ENCODE measurements around the gene NXF3. TPM values are rescaled to one million over a fixed set of nuclear protein-coding genes. Genes with fewer than 3 reads are reported as not detected.
A peak's percentile ranks its signal among the peaks of the same experiment; 100 is the strongest.

The NXF3 gene
- total RNA-seq, 1 experiment from 2014 or later, result 0.41 TPM

DNA sequence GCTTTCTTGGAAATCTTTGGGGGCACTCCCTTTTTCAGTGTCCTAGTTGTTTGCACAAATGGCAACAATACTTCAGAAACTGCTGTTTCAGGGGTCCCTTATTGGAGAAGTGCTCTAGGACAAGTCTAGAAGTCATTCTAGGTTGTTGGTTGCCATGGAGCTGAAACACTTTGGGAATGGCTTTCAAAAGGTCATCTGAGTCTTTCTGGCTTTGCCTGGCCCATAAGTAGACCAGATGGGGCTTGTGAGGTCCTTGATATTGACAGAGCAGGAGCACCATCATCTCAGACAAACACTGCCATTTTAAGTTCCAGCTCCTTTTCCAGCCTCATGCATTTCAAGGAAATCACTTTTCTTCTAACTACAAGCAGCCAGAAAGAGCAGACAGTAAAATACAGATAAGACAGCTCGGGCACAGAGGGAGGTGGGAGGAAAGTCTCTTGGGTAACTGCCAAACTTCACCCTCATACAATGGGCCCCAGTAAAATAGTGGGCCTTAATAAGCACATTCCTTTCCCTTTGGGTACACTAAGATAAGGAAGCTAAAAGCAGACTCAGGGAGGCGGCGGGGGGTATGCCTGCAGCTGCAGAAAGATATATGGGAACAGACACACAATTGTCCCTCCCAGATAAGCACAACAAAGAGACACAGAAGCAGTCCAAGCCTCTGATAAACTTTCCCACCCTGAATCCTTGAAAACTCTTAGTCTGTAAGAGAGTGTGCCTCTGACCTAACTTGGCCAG lies 8.5 kb upstream of the NXF3 start:
- H3K27ac Mint-ChIP-seq (ENCODE audit: unreplicated experiment), result no peak overlapping the region

DNA sequence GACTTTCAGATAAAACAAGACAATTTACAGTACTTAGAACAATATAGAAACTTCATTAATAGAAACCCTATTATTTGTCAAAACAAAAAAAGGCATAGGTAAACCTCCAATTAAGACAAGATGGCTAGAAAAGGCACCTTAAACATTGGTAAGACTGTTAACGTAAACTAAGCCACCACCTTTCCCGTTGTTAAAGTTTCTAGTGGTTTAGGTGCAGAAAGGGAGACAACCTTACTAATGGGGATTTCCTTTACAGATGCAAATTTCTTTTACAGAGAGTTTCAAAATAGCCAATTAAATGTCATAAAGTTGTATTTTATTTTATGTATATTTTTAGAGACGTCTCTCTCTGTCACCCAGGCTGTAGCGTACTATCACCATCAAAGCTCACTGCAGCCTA lies 7.5 kb upstream of the NXF3 start:
- H3K9me3 Mint-ChIP-seq (ENCODE audit: unreplicated experiment), result no peaks in the 10 kb centered on the region
- H3K4me3 ChIP-seq (ENCODE audit: low read depth, low read length), result no peak overlapping the region
- no peak overlapping the region for H3K27ac Mint-ChIP-seq (ENCODE audit: unreplicated experiment)
- no peaks in the 10 kb centered on the region for H3K27me3 Mint-ChIP-seq (ENCODE audit: insufficient read depth, unreplicated experiment)
- H3K4me3 Mint-ChIP-seq (ENCODE audit: unreplicated experiment), result no peak overlapping the region
- H3K9me3 ChIP-seq, result no peaks in the 10 kb centered on the region
- ChIA-PET POLR2A (no interaction called here), CTCF (no interaction called here)
- H3K4me1 ChIP-seq, result 0 out of 2 replicates have a peak, but pooled peaks cover 13% of the 10 kb centered on the region
- no peaks in the 10 kb centered on the region for H3K36me3 Mint-ChIP-seq (ENCODE audit: insufficient read depth, unreplicated experiment)
- no peaks in the 10 kb centered on the region for H3K27me3 ChIP-seq (replicated peaks; ENCODE audit: control insufficient read depth, insufficient read depth, low read length)
- DNase-seq, result no peak
- peaks cover 6% of the 10 kb centered on the region for H3K4me1 Mint-ChIP-seq (ENCODE audit: low read depth, unreplicated experiment)
- H3K36me3 ChIP-seq (ENCODE audit: control insufficient read depth, insufficient read depth, low read length), result no peaks in the 10 kb centered on the region
- no TSS peak for BruUV-seq (replicated peaks)
- TF ChIP-seq, protein P1, sequence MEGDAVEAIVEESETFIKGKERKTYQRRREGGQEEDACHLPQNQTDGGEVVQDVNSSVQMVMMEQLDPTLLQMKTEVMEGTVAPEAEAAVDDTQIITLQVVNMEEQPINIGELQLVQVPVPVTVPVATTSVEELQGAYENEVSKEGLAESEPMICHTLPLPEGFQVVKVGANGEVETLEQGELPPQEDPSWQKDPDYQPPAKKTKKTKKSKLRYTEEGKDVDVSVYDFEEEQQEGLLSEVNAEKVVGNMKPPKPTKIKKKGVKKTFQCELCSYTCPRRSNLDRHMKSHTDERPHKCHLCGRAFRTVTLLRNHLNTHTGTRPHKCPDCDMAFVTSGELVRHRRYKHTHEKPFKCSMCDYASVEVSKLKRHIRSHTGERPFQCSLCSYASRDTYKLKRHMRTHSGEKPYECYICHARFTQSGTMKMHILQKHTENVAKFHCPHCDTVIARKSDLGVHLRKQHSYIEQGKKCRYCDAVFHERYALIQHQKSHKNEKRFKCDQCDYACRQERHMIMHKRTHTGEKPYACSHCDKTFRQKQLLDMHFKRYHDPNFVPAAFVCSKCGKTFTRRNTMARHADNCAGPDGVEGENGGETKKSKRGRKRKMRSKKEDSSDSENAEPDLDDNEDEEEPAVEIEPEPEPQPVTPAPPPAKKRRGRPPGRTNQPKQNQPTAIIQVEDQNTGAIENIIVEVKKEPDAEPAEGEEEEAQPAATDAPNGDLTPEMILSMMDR (IDR thresholded peaks at IDR 0.05; ENCODE audit: insufficient read depth in 1 of 2, low read depth in 1 of 2, low read length in 1 of 2, severe bottlenecking in 1 of 2, unreplicated experiment in 1 of 2), result no peak
- intact Hi-C loops (cut with micrococcal nuclease; ENCODE audit: unreplicated experiment), result no loop called here

More for the DNA sequence above, 8.5 kb upstream of the NXF3 start:
- Mint-ChIP-seq H3K9me3 (ENCODE audit: unreplicated experiment) (no peaks in the 10 kb centered on the region), H3K4me1 (ENCODE audit: low read depth, unreplicated experiment) (peaks cover 6% of the 10 kb centered on the region), H3K4me3 (ENCODE audit: unreplicated experiment) (no peak overlapping the region), H3K27me3 (ENCODE audit: insufficient read depth, unreplicated experiment) (no peaks in the 10 kb centered on the region), H3K36me3 (ENCODE audit: insufficient read depth, unreplicated experiment) (no peaks in the 10 kb centered on the region)
- Histone ChIP-seq H3K9me3 (no peaks in the 10 kb centered on the region), H3K27me3 (replicated peaks; ENCODE audit: control insufficient read depth, insufficient read depth, low read length) (no peaks in the 10 kb centered on the region), H3K4me1 (0 out of 2 replicates have a peak, but pooled peaks cover 13% of the 10 kb centered on the region), H3K4me3 (ENCODE audit: low read depth, low read length) (no peak overlapping the region), H3K36me3 (ENCODE audit: control insufficient read depth, insufficient read depth, low read length) (no peaks in the 10 kb centered on the region)
- POLR2A ChIA-PET, result no interaction called here
- peak; percentile 36 to 77 for DNase-seq
- BruUV-seq (replicated peaks), result no TSS peak
- intact Hi-C loops (cut with micrococcal nuclease; ENCODE audit: unreplicated experiment), result no loop called here
- TF ChIP-seq, protein P1 (IDR thresholded peaks at IDR 0.05; ENCODE audit: insufficient read depth in 1 of 2, low read depth in 1 of 2, low read length in 1 of 2, severe bottlenecking in 1 of 2, unreplicated experiment in 1 of 2), result no peak
- CTCF ChIA-PET, result no interaction called here

DNA sequence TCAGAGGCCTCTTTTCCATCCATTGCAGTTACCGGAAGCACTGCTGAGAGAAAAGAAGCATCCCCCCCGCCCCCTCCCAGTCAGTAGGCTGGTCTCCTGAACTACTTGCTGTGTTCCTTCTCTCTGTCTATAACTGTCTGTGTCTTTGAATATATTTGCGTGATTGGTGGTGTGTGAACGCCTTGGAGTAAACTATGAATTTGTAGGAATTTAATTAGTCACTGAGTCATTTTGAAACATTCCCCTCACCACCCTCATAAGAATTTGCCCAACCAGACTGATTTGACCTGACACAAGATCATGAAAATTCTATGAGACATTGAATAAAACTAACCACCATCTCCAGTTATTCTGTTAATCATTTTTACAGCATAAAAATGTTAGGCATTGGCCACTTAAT lies 6.7 kb upstream of the NXF3 start:
- H3K4me3 ChIP-seq (ENCODE audit: low read depth, low read length), result no peak overlapping the region
- TF ChIP-seq, protein P1 (IDR thresholded peaks at IDR 0.05; ENCODE audit: insufficient read depth in 1 of 2, low read depth in 1 of 2, low read length in 1 of 2, severe bottlenecking in 1 of 2, unreplicated experiment in 1 of 2), result no peak
- BruUV-seq (replicated peaks), result no TSS peak
- 0 out of 2 replicates have a peak, but pooled peaks cover 13% of the 10 kb centered on the region for H3K4me1 ChIP-seq
- no peaks in the 10 kb centered on the region for H3K27me3 ChIP-seq (replicated peaks; ENCODE audit: control insufficient read depth, insufficient read depth, low read length)
- no peaks in the 10 kb centered on the region for H3K36me3 ChIP-seq (ENCODE audit: control insufficient read depth, insufficient read depth, low read length)
- H3K9me3 ChIP-seq, result no peaks in the 10 kb centered on the region
- no peaks in the 10 kb centered on the region for H3K27me3 Mint-ChIP-seq (ENCODE audit: insufficient read depth, unreplicated experiment)
- no peak overlapping the region for H3K4me3 Mint-ChIP-seq (ENCODE audit: unreplicated experiment)
- H3K36me3 Mint-ChIP-seq (ENCODE audit: insufficient read depth, unreplicated experiment), result no peaks in the 10 kb centered on the region
- H3K27ac Mint-ChIP-seq (ENCODE audit: unreplicated experiment), result no peak overlapping the region
- CTCF ChIA-PET, result no interaction called here
- intact Hi-C loops (cut with micrococcal nuclease; ENCODE audit: unreplicated experiment), result no loop called here
- POLR2A ChIA-PET, result no interaction called here
- peaks cover 6% of the 10 kb centered on the region for H3K4me1 Mint-ChIP-seq (ENCODE audit: low read depth, unreplicated experiment)
- no peaks in the 10 kb centered on the region for H3K9me3 Mint-ChIP-seq (ENCODE audit: unreplicated experiment)
- DNase-seq, result no peak

Data from Caco-2 (cell line).